GM12878 (cell line): ENCODE results near the gene SFXN4. TPM values are rescaled to one million over a fixed set of nuclear protein-coding genes. Genes with fewer than 3 reads are reported as not detected.

ENCODE experiments used
- ATAC-seq: fragments of 200-7000 bp; cut with Tn5 transposase; 3 replicates; pipeline ENCODE4 v1.9.1; 2020; ENCODE audit warnings: mild to moderate bottlenecking, moderate library complexity
- BruUV-seq: library from RNA; stranded (reverse); fragments of 400-500 nt; replicated peaks from 2 replicates; lab custom pipeline; 2021; lab: Mats Ljungman, UMichigan
- CTCF ChIA-PET: fragments of 300-600 bp; sonication (Branson Sonifier 250); formaldehyde crosslinking; extraction: SDS; loops from one replicate; lab custom pipeline; 2021; ENCODE audit warnings: inconsistent platforms; lab: Yijun Ruan, JAX
- POLR2A ChIA-PET: fragments of 350-600 bp; formaldehyde crosslinking; extraction: SDS; loops from one replicate; lab custom pipeline; 2021; ENCODE audit warnings: inconsistent platforms; lab: Charles Lee
- RAD21 ChIA-PET: fragments of 300-600 bp; sonication (Branson Sonifier 250); formaldehyde crosslinking; loops from one replicate; lab custom pipeline; 2023; ENCODE audit warnings: antibody characterized with exemption; ENCODE audit not compliant: unreplicated experiment; lab: Charles Lee
- SMC1A ChIA-PET: fragments of 300-600 bp; sonication (Branson Sonifier 250); formaldehyde crosslinking; loops from one replicate; lab custom pipeline; 2023; ENCODE audit not compliant: unreplicated experiment, uncharacterized antibody; lab: Charles Lee
- DNase-seq: peaks from one replicate; pipeline ENCODE4 v3.0.0-alpha.2; 2011; ENCODE audit warnings: low read depth, low spot score
- FAIRE-seq: peaks from 3 replicates; lab custom pipeline; 2011; peaks lifted over from hg19 to GRCh38; lab: Jason Lieb, UNC
- H2AFZ ChIP-seq: 2 replicates; pipeline ENCODE4 v1.6.0; 2011; ENCODE audit warnings: low read depth, low read length, control low read depth; ENCODE audit not compliant: control insufficient read depth
- H3K27ac ChIP-seq: 2 replicates; pipeline ENCODE4 v1.5.1; 2011; ENCODE audit warnings: control low read depth; ENCODE audit not compliant: control insufficient read depth, insufficient read depth
- H3K27me3 ChIP-seq, 2 experiments: replicated peaks in 1 of 2; 2 replicates each; pipeline versions ENCODE4 v1.6.0 to v1.6.1; 2011; ENCODE audit warnings: low read length in 1 of 2; ENCODE audit not compliant: control insufficient read depth in 2 of 2, insufficient read depth in 2 of 2
- H3K36me3 ChIP-seq, 2 experiments: 2 replicates each; pipeline ENCODE4 v1.5.1; 2011; ENCODE audit warnings: low read length in 1 of 2; ENCODE audit not compliant: control insufficient read depth in 2 of 2, insufficient read depth in 2 of 2
- H3K4me1 ChIP-seq: 2 replicates; pipeline ENCODE4 v1.6.1; 2011; ENCODE audit warnings: mild to moderate bottlenecking, low read length, moderate library complexity, mixed read lengths; ENCODE audit not compliant: control insufficient read depth, insufficient read depth
- H3K4me2 ChIP-seq: 2 replicates; pipeline ENCODE4 v1.6.0; 2011; ENCODE audit warnings: control low read depth; ENCODE audit not compliant: control insufficient read depth, insufficient read depth
- H3K4me3 ChIP-seq: fragments of 200-600 bp; sonication (generic); 2 replicates; pipeline ENCODE4 v1.5.1; 2016
- H3K79me2 ChIP-seq: 2 replicates; pipeline ENCODE4 v1.6.0; 2011; ENCODE audit warnings: low read length; ENCODE audit not compliant: control insufficient read depth, insufficient read depth
- H3K9ac ChIP-seq: 2 replicates; pipeline ENCODE4 v1.8.0; 2011; ENCODE audit warnings: low read length, control low read depth, mixed read lengths; ENCODE audit not compliant: control insufficient read depth, insufficient read depth
- H3K9me3 ChIP-seq: replicated peaks from 3 replicates; pipeline ENCODE4 v1.5.1; 2011; ENCODE audit warnings: mild to moderate bottlenecking, low read length; ENCODE audit not compliant: control insufficient read depth, insufficient read depth
- H4K20me1 ChIP-seq: 2 replicates; pipeline ENCODE4 v1.6.0; 2011; ENCODE audit not compliant: control insufficient read depth, insufficient read depth
- CHD2 ChIP-seq: IDR thresholded peaks from 2 replicates; pipeline ENCODE4 v1.6.1; 2011; ENCODE audit warnings: low read depth, low read length, improper control_type of control experiment, borderline replicate concordance
- FOS ChIP-seq: IDR thresholded peaks from 3 replicates; pipeline ENCODE4 v1.6.1; 2011; ENCODE audit warnings: borderline replicate concordance; ENCODE audit not compliant: insufficient read length; ENCODE audit errors: extremely low read depth
- SREBF1 ChIP-seq: IDR thresholded peaks from 2 replicates; pipeline ENCODE4 v1.6.1; 2012; ENCODE audit warnings: mild to moderate bottlenecking, low read length
- TAF1 ChIP-seq: IDR thresholded peaks from 2 replicates; pipeline ENCODE4 v1.6.1; 2011; ENCODE audit warnings: mild to moderate bottlenecking, low read depth, low read length, borderline replicate concordance
- ZNF274 ChIP-seq: IDR thresholded peaks from one replicate; pipeline ENCODE4 v1.8.0; 2011; ENCODE audit not compliant: insufficient read length, insufficient read depth
- WGBS: methylation state at CpG from one replicate; pipeline ENCODE4 v1.1.6; 2016; ENCODE audit warnings: low lambda C conversion rate; ENCODE audit not compliant: insufficient replicate concordance, insufficient coverage; ENCODE audit errors: missing lambda C conversion rate; 5-methylcytosine and 5-hydroxymethylcytosine counted together
- in situ Hi-C: fragments of 300-500 bp; cut with MboI; formaldehyde crosslinking; loops from 9 replicates; pipeline ENCODE4 v1.14.3; 2018; ENCODE audit warnings: mixed read lengths
- intact Hi-C: fragments of 100-400 bp; cut with micrococcal nuclease; formaldehyde crosslinking; loops from one replicate; pipeline ENCODE4 v1.14.2; 2022; ENCODE audit not compliant: unreplicated experiment
- polyA plus RNA-seq, 11 experiments: library from polyadenylated mRNA; depleted of rRNA in 4 of 11; unstranded in 6 of 11; stranded (reverse) in 5 of 11; fragments of >200 nt; fragmentation: Nextera tagmentation in 4 of 11; fragmentation: Illumina TruSeq in 1 of 11; extraction: Ambion mirVana in 4 of 11; extraction: Trizol in 1 of 11; gene quantifications; 1 replicate in 1 of 11; 2 replicates in 10 of 11; pipeline versions ENCODE4 v1.2.1 to v1.2.3, GENCODE V29; 2011 to 2016; ENCODE audit warnings: inconsistent platforms in 2 of 11, missing spikeins in 2 of 11, low read depth in 1 of 11
- total RNA-seq, 4 experiments: library from RNA; depleted of rRNA in 3 of 4; stranded (reverse); fragments of >200 nt in 3 of 4; fragmentation: Illumina TruSeq in 1 of 4; extraction: Trizol in 1 of 4; gene quantifications; 2 replicates each; pipeline versions ENCODE4 v1.2.1 to v1.2.3, GENCODE V29; 2013 to 2021
- TF ChIP-seq, protein P1 (sequence below): IDR thresholded peaks from 2 replicates; pipeline ENCODE4 v1.6.1; 2012; ENCODE audit warnings: low read depth, low read length, improper control_type of control experiment
- TF ChIP-seq, protein P2 (sequence below): fragments of 450-650 bp; IDR thresholded peaks from 2 replicates; pipeline ENCODE4 v1.6.1; 2017; ENCODE audit warnings: mild to moderate bottlenecking, moderate library complexity
- TF ChIP-seq, protein P3 (sequence below): fragments of 450-650 bp; IDR thresholded peaks from 2 replicates; pipeline ENCODE4 v1.6.1; 2017; ENCODE audit warnings: mild to moderate bottlenecking

The SFXN4 gene
- total and polyA plus RNA-seq, 10 of the 15 experiments (the other 5 are each of a cell fraction or from before 2014, with no cell fraction given), result 40.7 to 111 (median 48.8) TPM

DNA sequence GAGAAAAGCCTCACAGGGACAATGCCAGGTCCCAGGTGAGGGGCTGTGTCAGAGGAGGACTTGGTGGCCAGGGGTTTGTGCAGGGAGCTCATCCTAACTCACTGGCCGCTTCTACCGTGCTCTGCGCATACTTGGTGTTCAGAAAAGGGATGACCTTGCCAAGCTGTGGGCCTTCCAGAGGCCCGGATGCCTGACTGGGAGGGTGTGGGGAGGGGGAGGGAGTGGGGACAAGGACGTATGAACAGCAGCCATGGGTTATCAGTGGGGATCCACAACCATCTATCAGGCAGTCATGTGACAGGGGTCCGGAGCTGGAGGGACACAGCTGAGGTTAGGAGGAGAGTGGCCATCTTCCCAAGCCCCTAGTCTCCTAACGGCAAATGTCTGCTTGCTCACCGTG lies 6.2 kb downstream of the SFXN4 start:
- Histone ChIP-seq H3K9ac (no peak overlapping the region), H3K27ac (no peak overlapping the region), H3K4me1 (peaks cover 3% of the 10 kb centered on the region; the same call in 1 of the 2 replicates), H3K4me2 (no peak overlapping the region), H2AFZ (no peak overlapping the region), H3K4me3 (no peak overlapping the region), H3K9me3 (no peaks in the 10 kb centered on the region), H3K27me3 (no peaks in the 10 kb centered on the region), H4K20me1 (no peaks in the 10 kb centered on the region), H3K79me2 (peaks cover 4% of the 10 kb centered on the region), H3K36me3 (peaks cover 1 to 23% of the 10 kb centered on the region in 2 experiments; a peak in 3 of 4 replicates)
- POLR2A ChIA-PET, result no interaction called here
- RAD21 ChIA-PET, result no interaction called here
- DNase-seq, result no peak
- no peak for TF ChIP-seq FOS
- TF ChIP-seq, protein P1, sequence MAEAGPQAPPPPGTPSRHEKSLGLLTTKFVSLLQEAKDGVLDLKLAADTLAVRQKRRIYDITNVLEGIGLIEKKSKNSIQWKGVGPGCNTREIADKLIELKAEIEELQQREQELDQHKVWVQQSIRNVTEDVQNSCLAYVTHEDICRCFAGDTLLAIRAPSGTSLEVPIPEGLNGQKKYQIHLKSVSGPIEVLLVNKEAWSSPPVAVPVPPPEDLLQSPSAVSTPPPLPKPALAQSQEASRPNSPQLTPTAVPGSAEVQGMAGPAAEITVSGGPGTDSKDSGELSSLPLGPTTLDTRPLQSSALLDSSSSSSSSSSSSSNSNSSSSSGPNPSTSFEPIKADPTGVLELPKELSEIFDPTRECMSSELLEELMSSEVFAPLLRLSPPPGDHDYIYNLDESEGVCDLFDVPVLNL, result no peak
- no peak for TF ChIP-seq SREBF1
- TF ChIP-seq TAF1, result no peak
- TF ChIP-seq, protein P2, sequence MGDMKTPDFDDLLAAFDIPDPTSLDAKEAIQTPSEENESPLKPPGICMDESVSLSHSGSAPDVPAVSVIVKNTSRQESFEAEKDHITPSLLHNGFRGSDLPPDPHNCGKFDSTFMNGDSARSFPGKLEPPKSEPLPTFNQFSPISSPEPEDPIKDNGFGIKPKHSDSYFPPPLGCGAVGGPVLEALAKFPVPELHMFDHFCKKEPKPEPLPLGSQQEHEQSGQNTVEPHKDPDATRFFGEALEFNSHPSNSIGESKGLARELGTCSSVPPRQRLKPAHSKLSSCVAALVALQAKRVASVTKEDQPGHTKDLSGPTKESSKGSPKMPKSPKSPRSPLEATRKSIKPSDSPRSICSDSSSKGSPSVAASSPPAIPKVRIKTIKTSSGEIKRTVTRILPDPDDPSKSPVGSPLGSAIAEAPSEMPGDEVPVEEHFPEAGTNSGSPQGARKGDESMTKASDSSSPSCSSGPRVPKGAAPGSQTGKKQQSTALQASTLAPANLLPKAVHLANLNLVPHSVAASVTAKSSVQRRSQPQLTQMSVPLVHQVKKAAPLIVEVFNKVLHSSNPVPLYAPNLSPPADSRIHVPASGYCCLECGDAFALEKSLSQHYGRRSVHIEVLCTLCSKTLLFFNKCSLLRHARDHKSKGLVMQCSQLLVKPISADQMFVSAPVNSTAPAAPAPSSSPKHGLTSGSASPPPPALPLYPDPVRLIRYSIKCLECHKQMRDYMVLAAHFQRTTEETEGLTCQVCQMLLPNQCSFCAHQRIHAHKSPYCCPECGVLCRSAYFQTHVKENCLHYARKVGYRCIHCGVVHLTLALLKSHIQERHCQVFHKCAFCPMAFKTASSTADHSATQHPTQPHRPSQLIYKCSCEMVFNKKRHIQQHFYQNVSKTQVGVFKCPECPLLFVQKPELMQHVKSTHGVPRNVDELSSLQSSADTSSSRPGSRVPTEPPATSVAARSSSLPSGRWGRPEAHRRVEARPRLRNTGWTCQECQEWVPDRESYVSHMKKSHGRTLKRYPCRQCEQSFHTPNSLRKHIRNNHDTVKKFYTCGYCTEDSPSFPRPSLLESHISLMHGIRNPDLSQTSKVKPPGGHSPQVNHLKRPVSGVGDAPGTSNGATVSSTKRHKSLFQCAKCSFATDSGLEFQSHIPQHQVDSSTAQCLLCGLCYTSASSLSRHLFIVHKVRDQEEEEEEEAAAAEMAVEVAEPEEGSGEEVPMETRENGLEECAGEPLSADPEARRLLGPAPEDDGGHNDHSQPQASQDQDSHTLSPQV, result no peak
- no peak for TF ChIP-seq ZNF274
- TF ChIP-seq, protein P3, sequence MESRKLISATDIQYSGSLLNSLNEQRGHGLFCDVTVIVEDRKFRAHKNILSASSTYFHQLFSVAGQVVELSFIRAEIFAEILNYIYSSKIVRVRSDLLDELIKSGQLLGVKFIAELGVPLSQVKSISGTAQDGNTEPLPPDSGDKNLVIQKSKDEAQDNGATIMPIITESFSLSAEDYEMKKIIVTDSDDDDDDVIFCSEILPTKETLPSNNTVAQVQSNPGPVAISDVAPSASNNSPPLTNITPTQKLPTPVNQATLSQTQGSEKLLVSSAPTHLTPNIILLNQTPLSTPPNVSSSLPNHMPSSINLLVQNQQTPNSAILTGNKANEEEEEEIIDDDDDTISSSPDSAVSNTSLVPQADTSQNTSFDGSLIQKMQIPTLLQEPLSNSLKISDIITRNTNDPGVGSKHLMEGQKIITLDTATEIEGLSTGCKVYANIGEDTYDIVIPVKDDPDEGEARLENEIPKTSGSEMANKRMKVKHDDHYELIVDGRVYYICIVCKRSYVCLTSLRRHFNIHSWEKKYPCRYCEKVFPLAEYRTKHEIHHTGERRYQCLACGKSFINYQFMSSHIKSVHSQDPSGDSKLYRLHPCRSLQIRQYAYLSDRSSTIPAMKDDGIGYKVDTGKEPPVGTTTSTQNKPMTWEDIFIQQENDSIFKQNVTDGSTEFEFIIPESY, result no peak
- TF ChIP-seq CHD2, result no peak
- FAIRE-seq, result no peak
- ATAC-seq, result no peak
- WGBS, result 89% methylated on average over 8 of the region's 8 CpGs
- in situ Hi-C loops (no loop called here), intact Hi-C loops (no loop called here)
- CTCF ChIA-PET, result interaction anchor here (0.7 kb wide), 1 partner anchor 33 kb away, joined by 3 read pairs; no protein-coding TSS in a partner anchor
- SMC1A ChIA-PET, result no interaction called here
- BruUV-seq, result no TSS peak
